ELF-1 (cell line): ENCODE data around the gene MAPKAPK3.
A peak's percentile ranks its signal among the peaks of the same experiment; 100 is the strongest.

Source experiments
- DNase-seq: peaks from one replicate; pipeline ENCODE4 v3.0.0-alpha.2; 2016; ENCODE audit warnings: low read depth, low spot score

Gene MAPKAPK3

GRCh38 chr3:50617096-50617791 lies at the start of gene MAPKAPK3:
TSS of gene MAPKAPK3 (plus strand) at chr3:50617151. CDS start at chr3:50617566, 415 bp downstream.
- DNase-seq, result peak; percentile 68

GRCh38 chr3:50567386-50568167 lies 49.4 kb upstream of the MAPKAPK3 start, which contains the start of gene C3orf18:
TSS of gene C3orf18 (minus strand) at chr3:50567747. CDS start at chr3:50565699, 2,048 bp downstream.
- peak; percentile 83 for DNase-seq

- peak; percentile 97 for DNase-seq
Observed at GRCh38 chr3:50568947-50569749, 47.8 kb upstream of the MAPKAPK3 start, which contains the start of gene HEMK1. TSS of gene HEMK1 (plus strand) at chr3:50569522. CDS start at chr3:50571105, 1,583 bp downstream.

- no peak for DNase-seq
Observed at GRCh38 chr3:50570508-50571279, 46.3 kb upstream of the MAPKAPK3 start.

GRCh38 chr3:50571486-50571885 lies 45.5 kb upstream of the MAPKAPK3 start:
- no peak for DNase-seq

- DNase-seq, result peak; percentile 84
Observed at GRCh38 chr3:50572158-50572557, 44.8 kb upstream of the MAPKAPK3 start.

GRCh38 chr3:50572801-50573371 lies 44.1 kb upstream of the MAPKAPK3 start:
- DNase-seq, result no peak

GRCh38 chr3:50573566-50574443 lies 43.1 kb upstream of the MAPKAPK3 start:
- no peak for DNase-seq

GRCh38 chr3:50574444-50574831 lies 42.5 kb upstream of the MAPKAPK3 start:
- DNase-seq, result no peak

- DNase-seq, result no peak
Observed at GRCh38 chr3:50575372-50575771, 41.6 kb upstream of the MAPKAPK3 start.

GRCh38 chr3:50577348-50577747 lies 39.6 kb upstream of the MAPKAPK3 start:
- DNase-seq, result no peak

GRCh38 chr3:50580683-50581458 lies 36.1 kb upstream of the MAPKAPK3 start:
- DNase-seq, result no peak

- no peak for DNase-seq
Observed at GRCh38 chr3:50581459-50581842, 35.5 kb upstream of the MAPKAPK3 start.

- DNase-seq, result no peak
Observed at GRCh38 chr3:50582083-50582482, 34.9 kb upstream of the MAPKAPK3 start.

- no peak for DNase-seq
Observed at GRCh38 chr3:50583897-50584296, 33.1 kb upstream of the MAPKAPK3 start.

GRCh38 chr3:50584391-50584790 lies 32.6 kb upstream of the MAPKAPK3 start:
- no peak for DNase-seq

GRCh38 chr3:50585919-50586762 lies 30.8 kb upstream of the MAPKAPK3 start:
- DNase-seq, result no peak

GRCh38 chr3:50586763-50587070 lies 30.2 kb upstream of the MAPKAPK3 start:
- DNase-seq, result no peak
